GM19351 (cell line): ENCODE measurements around the gene SLC44A5.
"Not testable (repeated sequence)": the region's sequence is repeated elsewhere in the genome, so short reads cannot be mapped to it uniquely, and the experiment has no call there.

Experiments used
- ATAC-seq: cut with Tn5 transposase; IDR thresholded peaks from one replicate; pipeline ENCODE4 v1.9.1; 2021; ENCODE audit warnings: mild to moderate bottlenecking, moderate library complexity; ENCODE audit not compliant: unreplicated experiment

Gene SLC44A5

GRCh38 chr1:75611014-75611413 is at the start of gene SLC44A5:
Gene SLC44A5 (minus strand): TSS chr1:75611114. CDS start chr1:75541447, 69,667 bp downstream.
- no peak for ATAC-seq

- ATAC-seq, result no peak
Observed at GRCh38 chr1:75655931-75656330, 45.0 kb upstream of the SLC44A5 start.

GRCh38 chr1:75647183-75647582 is 36.3 kb upstream of the SLC44A5 start:
- not testable (repeated sequence) for ATAC-seq

GRCh38 chr1:75645153-75645552 is 34.2 kb upstream of the SLC44A5 start:
- not testable (repeated sequence) for ATAC-seq

- ATAC-seq, result no peak
Observed at GRCh38 chr1:75643460-75643859, 32.5 kb upstream of the SLC44A5 start.

GRCh38 chr1:75641325-75641724 is 30.4 kb upstream of the SLC44A5 start:
- ATAC-seq, result no peak

GRCh38 chr1:75640137-75640536 is 29.2 kb upstream of the SLC44A5 start:
- no peak for ATAC-seq

GRCh38 chr1:75632350-75632949 is 21.5 kb upstream of the SLC44A5 start:
- peak; percentile 89 for ATAC-seq

GRCh38 chr1:75630998-75631397 is 20.1 kb upstream of the SLC44A5 start:
- no peak for ATAC-seq

- no peak for ATAC-seq
Observed at GRCh38 chr1:75630004-75630594, 19.2 kb upstream of the SLC44A5 start.

GRCh38 chr1:75625795-75626194 is 14.9 kb upstream of the SLC44A5 start:
- no peak for ATAC-seq

- no peak for ATAC-seq
Observed at GRCh38 chr1:75618382-75618781, 7.5 kb upstream of the SLC44A5 start.

- no peak for ATAC-seq
Observed at GRCh38 chr1:75616436-75617433, 5.8 kb upstream of the SLC44A5 start.

GRCh38 chr1:75615613-75616435 is 4.9 kb upstream of the SLC44A5 start:
- ATAC-seq, result peak; percentile 45

GRCh38 chr1:75614399-75614756 is 3.5 kb upstream of the SLC44A5 start:
- peak; percentile 9 for ATAC-seq

GRCh38 chr1:75613916-75614315 is 3.0 kb upstream of the SLC44A5 start:
- no peak for ATAC-seq

- no peak for ATAC-seq
Observed at GRCh38 chr1:75612976-75613375, 2.1 kb upstream of the SLC44A5 start.

- ATAC-seq, result no peak
Observed at GRCh38 chr1:75602486-75602885, 8.4 kb downstream of the SLC44A5 start.

- no peak for ATAC-seq
Observed at GRCh38 chr1:75600781-75601180, 10.1 kb downstream of the SLC44A5 start.

- ATAC-seq, result no peak
Observed at GRCh38 chr1:75594327-75594726, 16.6 kb downstream of the SLC44A5 start.

- ATAC-seq, result not testable (repeated sequence)
Observed at GRCh38 chr1:75593457-75593856, 17.5 kb downstream of the SLC44A5 start.
